Measurements from ENCODE around the gene C21orf91. TPM values are rescaled to one million over a fixed set of nuclear protein-coding genes. Genes with fewer than 3 reads are reported as not detected.

The C21orf91 gene
- total and polyA plus RNA-seq, 4 donors: 3.1 to 19.2 (median 10.7) TPM

DNA sequence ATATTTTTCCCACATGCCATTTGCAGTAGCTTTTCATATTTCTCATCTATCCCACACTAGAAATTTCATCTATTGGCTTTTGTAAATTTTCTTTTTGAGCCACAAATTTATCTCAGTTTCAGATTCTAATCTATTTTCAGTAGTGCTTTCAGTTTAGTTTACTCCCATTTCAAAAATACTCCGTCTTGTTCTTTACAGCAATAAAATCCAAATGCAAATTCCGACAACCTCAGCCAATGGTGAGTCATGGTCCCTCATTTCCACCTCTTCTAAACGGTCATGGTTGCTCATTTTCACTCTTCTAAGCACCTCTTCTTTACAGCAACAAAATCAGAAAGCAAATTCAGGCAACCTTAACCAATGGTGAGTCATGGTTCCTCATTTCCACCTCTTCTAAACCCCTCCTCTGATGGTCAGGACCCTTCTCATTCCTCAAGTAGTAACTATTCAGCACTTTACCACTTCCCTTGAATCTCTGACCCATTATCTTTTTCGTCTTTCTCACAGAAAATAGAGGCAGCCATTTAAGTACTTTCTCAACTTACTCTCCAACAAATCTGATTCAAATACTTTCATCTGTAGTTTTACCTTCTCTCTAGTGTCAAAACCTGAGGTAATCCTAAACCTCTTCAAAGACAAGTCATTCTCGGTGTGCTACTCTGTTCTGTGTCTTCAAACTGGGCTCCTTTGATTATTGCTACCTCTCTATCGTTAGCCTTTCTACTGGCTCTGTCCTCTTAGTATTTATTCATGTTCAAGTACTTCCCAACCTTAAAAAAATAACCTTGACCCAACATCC is 34.4 kb downstream of the C21orf91 start:
- WGBS, 2 donors: 87 to 89% methylated on average over 6 of the region's 6 CpGs
- H3K27ac ChIP-seq (ENCODE audit: low read depth in 1 of 2, low read length in 2 of 2): no peak overlapping the region
- H3K9me3 ChIP-seq (ENCODE audit: control insufficient read depth, low read length): peaks cover 1% of the 10 kb centered on the region
- intact Hi-C loops (cut with DNase I): no loop called here
- peaks cover 2 to 4% of the 10 kb centered on the region in 2 donors for H3K36me3 ChIP-seq (ENCODE audit: control insufficient read depth in 1 of 2, insufficient read depth in 2 of 2, low read length in 1 of 2)
- H3K4me3 ChIP-seq (ENCODE audit: low read length in 2 of 2): no peak overlapping the region
- no peaks in the 10 kb centered on the region for H3K4me1 ChIP-seq (ENCODE audit: control insufficient read depth in 1 of 2, insufficient read depth in 2 of 2, low read length in 2 of 2)
- no peaks in the 10 kb centered on the region for H3K27me3 ChIP-seq (ENCODE audit: control insufficient read depth in 1 of 2, insufficient read depth in 2 of 2, low read length in 1 of 2)
- ATAC-seq (ENCODE audit: low FRiP score): no peak
- no peak for DNase-seq

GRCh38 chr21:17784180-17784598 is 35.0 kb downstream of the C21orf91 start:
- Histone ChIP-seq H3K27me3 (ENCODE audit: control insufficient read depth in 1 of 2, insufficient read depth in 2 of 2, low read length in 1 of 2) (no peaks in the 10 kb centered on the region), H3K4me3 (ENCODE audit: low read length in 2 of 2) (no peak overlapping the region), H3K36me3 (ENCODE audit: control insufficient read depth in 1 of 2, insufficient read depth in 2 of 2, low read length in 1 of 2) (peaks cover 2 to 4% of the 10 kb centered on the region in 2 donors), H3K4me1 (ENCODE audit: control insufficient read depth in 1 of 2, insufficient read depth in 2 of 2, low read length in 2 of 2) (no peaks in the 10 kb centered on the region), H3K27ac (ENCODE audit: low read depth in 1 of 2, low read length in 2 of 2) (no peak overlapping the region), H3K9me3 (ENCODE audit: control insufficient read depth, low read length) (peaks cover 1% of the 10 kb centered on the region)
- DNase-seq (no peak), ATAC-seq (ENCODE audit: low FRiP score) (no peak)
- intact Hi-C loops (cut with DNase I): no loop called here
- WGBS, 2 donors: 78 to 90% methylated on average over 5 of the region's 5 CpGs

- Histone ChIP-seq H3K27ac (ENCODE audit: low read depth in 1 of 2, low read length in 2 of 2) (no peak overlapping the region), H3K27me3 (ENCODE audit: control insufficient read depth in 1 of 2, insufficient read depth in 2 of 2, low read length in 1 of 2) (no peaks in the 10 kb centered on the region), H3K4me3 (ENCODE audit: low read length in 2 of 2) (no peak overlapping the region), H3K9me3 (ENCODE audit: control insufficient read depth, low read length) (peaks cover 1% of the 10 kb centered on the region), H3K4me1 (ENCODE audit: control insufficient read depth in 1 of 2, insufficient read depth in 2 of 2, low read length in 2 of 2) (no peaks in the 10 kb centered on the region), H3K36me3 (ENCODE audit: control insufficient read depth in 1 of 2, insufficient read depth in 2 of 2, low read length in 1 of 2) (peaks cover 2 to 4% of the 10 kb centered on the region in 2 donors)
- intact Hi-C loops (cut with DNase I): no loop called here
- DNase-seq (no peak), ATAC-seq (ENCODE audit: low FRiP score) (no peak)
- WGBS, 2 donors: 60 to 64% methylated on average over 2 of the region's 2 CpGs
These were observed 35.5 kb downstream of the C21orf91 start for GRCh38 chr21:17783481-17784179.

DNA sequence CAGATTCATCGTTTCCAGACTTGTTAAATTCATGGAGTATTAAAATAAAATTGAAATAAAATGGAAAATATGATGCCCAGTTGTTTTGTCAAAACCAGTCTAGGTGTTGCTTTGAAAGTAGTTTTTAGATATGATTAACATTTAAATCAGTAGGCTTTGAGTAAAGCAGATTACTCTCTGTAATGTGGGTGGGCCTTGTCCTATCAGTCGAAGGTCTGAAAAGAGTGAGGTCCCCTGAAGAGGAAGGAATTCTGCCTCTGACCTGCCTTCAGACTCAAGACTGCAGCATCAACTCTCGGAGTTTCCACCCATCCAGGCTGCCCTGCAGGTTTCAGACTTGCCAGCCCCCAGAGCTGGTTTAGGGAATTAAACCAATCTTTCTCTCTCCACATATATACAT is 36.2 kb downstream of the C21orf91 start:
- Histone ChIP-seq H3K27me3 (ENCODE audit: control insufficient read depth in 1 of 2, insufficient read depth in 2 of 2, low read length in 1 of 2) (no peaks in the 10 kb centered on the region), H3K4me3 (ENCODE audit: low read length in 2 of 2) (no peak overlapping the region), H3K27ac (ENCODE audit: low read depth in 1 of 2, low read length in 2 of 2) (no peak overlapping the region), H3K36me3 (ENCODE audit: control insufficient read depth in 1 of 2, insufficient read depth in 2 of 2, low read length in 1 of 2) (peaks cover 2 to 4% of the 10 kb centered on the region in 2 donors), H3K9me3 (ENCODE audit: control insufficient read depth, low read length) (peaks cover 1% of the 10 kb centered on the region), H3K4me1 (ENCODE audit: control insufficient read depth in 1 of 2, insufficient read depth in 2 of 2, low read length in 2 of 2) (no peaks in the 10 kb centered on the region)
- intact Hi-C loops (cut with DNase I): no loop called here
- no peak for DNase-seq
- ATAC-seq (ENCODE audit: low FRiP score): no peak
- WGBS, 2 donors: 96 to 98% methylated on average over 3 of the region's 3 CpGs

GRCh38 chr21:17782051-17782450 is 37.1 kb downstream of the C21orf91 start:
- intact Hi-C loops (cut with DNase I): no loop called here
- peaks cover 2 to 4% of the 10 kb centered on the region in 2 donors for H3K36me3 ChIP-seq (ENCODE audit: control insufficient read depth in 1 of 2, insufficient read depth in 2 of 2, low read length in 1 of 2)
- H3K27ac ChIP-seq (ENCODE audit: low read depth in 1 of 2, low read length in 2 of 2): no peak overlapping the region
- WGBS, 2 donors: 90 to 97% methylated on average over 1 of the region's 1 CpG
- no peak for DNase-seq
- H3K4me1 ChIP-seq (ENCODE audit: control insufficient read depth in 1 of 2, insufficient read depth in 2 of 2, low read length in 2 of 2): no peaks in the 10 kb centered on the region
- ATAC-seq (ENCODE audit: low FRiP score): no peak
- H3K27me3 ChIP-seq (ENCODE audit: control insufficient read depth in 1 of 2, insufficient read depth in 2 of 2, low read length in 1 of 2): no peaks in the 10 kb centered on the region
- H3K4me3 ChIP-seq (ENCODE audit: low read length in 2 of 2): no peak overlapping the region
- H3K9me3 ChIP-seq (ENCODE audit: control insufficient read depth, low read length): peaks cover 1% of the 10 kb centered on the region

GRCh38 chr21:17781524-17781923 is 37.6 kb downstream of the C21orf91 start:
- H3K27me3 ChIP-seq (ENCODE audit: control insufficient read depth in 1 of 2, insufficient read depth in 2 of 2, low read length in 1 of 2): no peaks in the 10 kb centered on the region
- no peak overlapping the region for H3K27ac ChIP-seq (ENCODE audit: low read depth in 1 of 2, low read length in 2 of 2)
- no peak overlapping the region for H3K4me3 ChIP-seq (ENCODE audit: low read length in 2 of 2)
- H3K4me1 ChIP-seq (ENCODE audit: control insufficient read depth in 1 of 2, insufficient read depth in 2 of 2, low read length in 2 of 2): no peaks in the 10 kb centered on the region
- no peak for DNase-seq
- H3K36me3 ChIP-seq (ENCODE audit: control insufficient read depth in 1 of 2, insufficient read depth in 2 of 2, low read length in 1 of 2): peaks cover 2 to 4% of the 10 kb centered on the region in 2 donors
- WGBS, 2 donors: 88 to 89% methylated on average over 5 of the region's 5 CpGs
- H3K9me3 ChIP-seq (ENCODE audit: control insufficient read depth, low read length): peaks cover 1% of the 10 kb centered on the region
- intact Hi-C loops (cut with DNase I): no loop called here
- no peak for ATAC-seq (ENCODE audit: low FRiP score)

DNA sequence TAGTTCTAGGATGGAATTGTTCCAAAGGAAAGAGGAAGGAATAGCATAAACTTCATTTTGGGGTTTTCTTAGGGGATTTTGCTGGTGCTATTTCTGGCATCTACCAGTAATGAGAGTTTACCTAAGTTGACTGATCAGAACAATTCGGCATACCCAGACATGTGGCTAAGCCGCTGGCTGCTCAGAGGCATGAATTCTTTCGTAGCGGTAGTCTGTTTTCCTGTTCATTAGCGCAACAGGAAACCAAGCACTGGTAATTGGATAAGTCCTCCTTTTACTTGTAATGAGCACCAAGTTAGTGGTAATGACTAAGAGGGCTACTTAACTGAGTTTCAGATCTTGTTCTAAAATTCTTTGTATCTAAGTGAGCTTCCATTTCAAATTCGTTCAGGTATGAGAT is 38.6 kb downstream of the C21orf91 start:
- Histone ChIP-seq H3K4me1 (ENCODE audit: control insufficient read depth in 1 of 2, insufficient read depth in 2 of 2, low read length in 2 of 2) (no peaks in the 10 kb centered on the region), H3K27me3 (ENCODE audit: control insufficient read depth in 1 of 2, insufficient read depth in 2 of 2, low read length in 1 of 2) (no peaks in the 10 kb centered on the region), H3K27ac (ENCODE audit: low read depth in 1 of 2, low read length in 2 of 2) (no peak overlapping the region), H3K36me3 (ENCODE audit: control insufficient read depth in 1 of 2, insufficient read depth in 2 of 2, low read length in 1 of 2) (peaks cover 2 to 4% of the 10 kb centered on the region in 2 donors), H3K9me3 (ENCODE audit: control insufficient read depth, low read length) (peaks cover 1% of the 10 kb centered on the region), H3K4me3 (ENCODE audit: low read length in 2 of 2) (no peak overlapping the region)
- 81 to 84% methylated on average over 6 of the region's 6 CpGs for WGBS, 2 donors
- intact Hi-C loops (cut with DNase I): no loop called here
- no peak for ATAC-seq (ENCODE audit: low FRiP score)
- DNase-seq: no peak

GRCh38 chr21:17779980-17780379 is 39.2 kb downstream of the C21orf91 start:
- no peak for ATAC-seq (ENCODE audit: low FRiP score)
- Histone ChIP-seq H3K4me1 (ENCODE audit: control insufficient read depth in 1 of 2, insufficient read depth in 2 of 2, low read length in 2 of 2) (no peaks in the 10 kb centered on the region), H3K4me3 (ENCODE audit: low read length in 2 of 2) (no peak overlapping the region), H3K27ac (ENCODE audit: low read depth in 1 of 2, low read length in 2 of 2) (no peak overlapping the region), H3K36me3 (ENCODE audit: control insufficient read depth in 1 of 2, insufficient read depth in 2 of 2, low read length in 1 of 2) (peaks cover 0 to 4% of the 10 kb centered on the region in 2 donors), H3K9me3 (ENCODE audit: control insufficient read depth, low read length) (peaks cover 1% of the 10 kb centered on the region), H3K27me3 (ENCODE audit: control insufficient read depth in 1 of 2, insufficient read depth in 2 of 2, low read length in 1 of 2) (no peaks in the 10 kb centered on the region)
- DNase-seq: no peak
- 91 to 93% methylated on average over 3 of the region's 3 CpGs for WGBS, 2 donors
- intact Hi-C loops (cut with DNase I): no loop called here

DNA sequence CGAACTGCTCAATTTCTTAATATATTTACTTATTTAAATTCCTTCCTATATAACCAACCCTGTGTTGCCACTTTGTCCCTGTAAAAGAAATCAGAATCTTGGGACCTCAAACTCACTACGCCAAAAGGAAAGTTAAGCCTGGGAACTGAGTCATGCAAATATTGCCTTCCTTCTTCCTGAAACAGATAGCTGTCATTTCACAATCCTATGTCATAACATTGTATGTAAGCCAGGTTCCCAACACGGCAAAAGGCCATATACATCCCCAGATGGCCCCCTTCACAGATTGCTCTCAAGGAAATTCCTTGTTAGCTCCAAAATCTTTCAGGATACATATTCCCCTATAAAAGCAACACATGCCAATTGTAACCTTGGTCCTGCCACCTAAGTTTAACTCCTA is 39.7 kb downstream of the C21orf91 start:
- 66 to 69% methylated on average over 3 of the region's 3 CpGs for WGBS, 2 donors
- Histone ChIP-seq H3K4me3 (ENCODE audit: low read length in 2 of 2) (no peak overlapping the region), H3K4me1 (ENCODE audit: control insufficient read depth in 1 of 2, insufficient read depth in 2 of 2, low read length in 2 of 2) (no peaks in the 10 kb centered on the region), H3K27me3 (ENCODE audit: control insufficient read depth in 1 of 2, insufficient read depth in 2 of 2, low read length in 1 of 2) (no peaks in the 10 kb centered on the region), H3K27ac (ENCODE audit: low read depth in 1 of 2, low read length in 2 of 2) (no peak overlapping the region), H3K36me3 (ENCODE audit: control insufficient read depth in 1 of 2, insufficient read depth in 2 of 2, low read length in 1 of 2) (peaks cover 0 to 4% of the 10 kb centered on the region in 2 donors), H3K9me3 (ENCODE audit: control insufficient read depth, low read length) (peaks cover 1% of the 10 kb centered on the region)
- intact Hi-C loops (cut with DNase I): no loop called here
- no peak for ATAC-seq (ENCODE audit: low FRiP score)
- DNase-seq: no peak

Measured in aorta (tissue), 5 donors.